H9 (cell line): ENCODE measurements around the gene MRPS18A. TPM values are rescaled to one million over a fixed set of nuclear protein-coding genes. Genes with fewer than 3 reads are reported as not detected.

Source experiments
- DNase-seq: peaks from one replicate; pipeline ENCODE4 v3.0.0-alpha.2; 2017
- H2AFZ ChIP-seq: one replicate; pipeline ENCODE4 v1.6.1; 2013; ENCODE audit warnings: mild to moderate bottlenecking, low read length, control low read depth, moderate library complexity
- H2AK5ac ChIP-seq: 2 replicates; pipeline ENCODE4 v1.6.1; 2013; ENCODE audit warnings: low read length, control low read depth, mixed read lengths; ENCODE audit not compliant: insufficient read length
- H2BK120ac ChIP-seq: one replicate; pipeline ENCODE4 v1.6.1; 2013; ENCODE audit warnings: low read depth, mild to moderate bottlenecking, low read length, control low read depth, inconsistent platforms; ENCODE audit not compliant: poor library complexity, severe bottlenecking
- H2BK12ac ChIP-seq: 2 replicates; pipeline ENCODE4 v1.6.1; 2013; ENCODE audit warnings: low read length, control low read depth, mixed read lengths, low read depth; ENCODE audit not compliant: insufficient read length
- H2BK15ac ChIP-seq: 2 replicates; pipeline ENCODE4 v1.6.1; 2013; ENCODE audit warnings: low read depth, low read length, control low read depth
- H2BK20ac ChIP-seq: one replicate; pipeline ENCODE4 v1.6.1; 2013; ENCODE audit warnings: low read depth, mild to moderate bottlenecking, low read length, control low read depth, inconsistent platforms; ENCODE audit not compliant: poor library complexity, severe bottlenecking
- H2BK5ac ChIP-seq: 2 replicates; pipeline ENCODE4 v1.6.1; 2013; ENCODE audit warnings: low read length, control low read depth, mixed read lengths; ENCODE audit not compliant: insufficient read length
- H3K14ac ChIP-seq: 2 replicates; pipeline ENCODE4 v1.6.1; 2013; ENCODE audit warnings: low read length, control low read depth; ENCODE audit not compliant: insufficient read depth
- H3K18ac ChIP-seq: 2 replicates; pipeline ENCODE4 v1.6.1; 2013; ENCODE audit warnings: low read depth, mild to moderate bottlenecking, mixed read lengths, low read length, control low read depth; ENCODE audit not compliant: insufficient read length
- H3K23ac ChIP-seq: 2 replicates; pipeline ENCODE4 v1.6.1; 2013; ENCODE audit warnings: low read length, control low read depth, mixed read lengths, low read depth; ENCODE audit not compliant: insufficient read length
- H3K23me2 ChIP-seq: 2 replicates; pipeline ENCODE4 v1.6.1; 2013; ENCODE audit warnings: low read depth, mild to moderate bottlenecking, mixed read lengths, low read length, control low read depth; ENCODE audit not compliant: insufficient read length, poor library complexity, severe bottlenecking
- H3K27ac ChIP-seq: 2 replicates; pipeline ENCODE4 v1.5.1; 2013; ENCODE audit warnings: low read length, control low read depth, mixed read lengths, low read depth; ENCODE audit not compliant: insufficient read length
- H3K27me3 ChIP-seq: 2 replicates; pipeline ENCODE4 v1.6.1; 2013; ENCODE audit warnings: low read length, control low read depth, inconsistent platforms; ENCODE audit not compliant: insufficient read depth
- H3K4ac ChIP-seq: 2 replicates; pipeline ENCODE4 v1.6.1; 2013; ENCODE audit warnings: low read depth, mild to moderate bottlenecking, control low read depth, inconsistent platforms, low read length, moderate library complexity
- H3K4me1 ChIP-seq: 2 replicates; pipeline ENCODE4 v1.6.1; 2013; ENCODE audit warnings: low read length, control low read depth, inconsistent platforms; ENCODE audit not compliant: insufficient read depth
- H3K4me2 ChIP-seq: 2 replicates; pipeline ENCODE4 v1.6.1; 2013; ENCODE audit warnings: low read length, control low read depth, mixed read lengths; ENCODE audit not compliant: insufficient read length, insufficient read depth
- H3K56ac ChIP-seq: 2 replicates; pipeline ENCODE4 v1.6.1; 2013; ENCODE audit warnings: low read depth, mild to moderate bottlenecking, mixed read lengths, low read length, control low read depth; ENCODE audit not compliant: insufficient read length
- H3K79me1 ChIP-seq: 2 replicates; pipeline ENCODE4 v1.6.1; 2013; ENCODE audit warnings: low read depth, mild to moderate bottlenecking, moderate library complexity, low read length, control low read depth, inconsistent platforms; ENCODE audit not compliant: insufficient read depth, poor library complexity, severe bottlenecking
- H3K79me2 ChIP-seq: 2 replicates; pipeline ENCODE4 v1.6.1; 2013; ENCODE audit warnings: low read length, control low read depth, inconsistent platforms; ENCODE audit not compliant: insufficient read depth
- H3K9ac ChIP-seq: 2 replicates; pipeline ENCODE4 v1.6.1; 2013; ENCODE audit warnings: low read length, control low read depth, mixed read lengths; ENCODE audit not compliant: insufficient read length; ENCODE audit errors: extremely low read depth
- H3K9me3 ChIP-seq: one replicate; pipeline ENCODE4 v1.6.1; 2013; ENCODE audit warnings: low read depth, low read length, inconsistent platforms; ENCODE audit not compliant: control insufficient read depth
- H3T11ph ChIP-seq: one replicate; pipeline ENCODE4 v1.6.1; 2013; ENCODE audit warnings: mild to moderate bottlenecking, low read length, control low read depth, inconsistent platforms
- H4K20me1 ChIP-seq: one replicate; pipeline ENCODE4 v1.6.1; 2013; ENCODE audit not compliant: control insufficient read depth, insufficient read length, insufficient read depth
- H4K5ac ChIP-seq: 2 replicates; pipeline ENCODE4 v1.6.1; 2013; ENCODE audit warnings: low read depth, mild to moderate bottlenecking, mixed read lengths, low read length, control low read depth; ENCODE audit not compliant: insufficient read length
- H4K8ac ChIP-seq: replicated peaks from 2 replicates; pipeline ENCODE4 v1.6.1; 2013; ENCODE audit warnings: low read length, control low read depth, mixed read lengths, low read depth; ENCODE audit not compliant: insufficient read length
- H4K91ac ChIP-seq: 2 replicates; pipeline ENCODE4 v1.6.1; 2013; ENCODE audit warnings: low read depth, mild to moderate bottlenecking, moderate library complexity, mixed read lengths, low read length, control low read depth; ENCODE audit not compliant: insufficient read length
- H3K27ac Mint-ChIP-seq, 3 experiments: 2 replicates in 2 of 3; 3 replicates in 1 of 3; pipeline ENCODE4 v1.8.0; 2020 to 2021; ENCODE audit warnings: mixed read lengths in 3 of 3, mild to moderate bottlenecking in 1 of 3, moderate library complexity in 1 of 3
- H3K27me3 Mint-ChIP-seq: 2 replicates; pipeline ENCODE4 v1.8.0; 2021; ENCODE audit warnings: low read depth, mild to moderate bottlenecking, moderate library complexity, mixed read lengths
- H3K36me3 Mint-ChIP-seq, 3 experiments: 2 replicates in 2 of 3; 3 replicates in 1 of 3; pipeline ENCODE4 v1.8.0; 2020 to 2021; ENCODE audit warnings: low read depth in 3 of 3, mixed read lengths in 3 of 3; ENCODE audit not compliant: insufficient read depth in 1 of 3
- H3K4me1 Mint-ChIP-seq, 2 experiments: 2 replicates each; pipeline ENCODE4 v1.8.0; 2020; ENCODE audit warnings: mixed read lengths in 2 of 2
- H3K4me3 Mint-ChIP-seq, 2 experiments: 2 replicates in 1 of 2; 3 replicates in 1 of 2; pipeline ENCODE4 v1.8.0; 2020 to 2021; ENCODE audit warnings: mild to moderate bottlenecking in 2 of 2, mixed read lengths in 2 of 2, moderate library complexity in 1 of 2
- H3K9me3 Mint-ChIP-seq, 2 experiments: 2 replicates in 1 of 2; 3 replicates in 1 of 2; pipeline ENCODE4 v1.8.0; 2020; ENCODE audit warnings: mild to moderate bottlenecking in 2 of 2, mixed read lengths in 2 of 2, moderate library complexity in 1 of 2
- CTCF ChIP-seq: fragments of 200-600 bp; sonication (generic); conservative IDR thresholded peaks from 3 replicates; pipeline ENCODE4 v1.8.0; 2021; ENCODE audit warnings: antibody characterized with exemption, mild to moderate bottlenecking
- WGBS: extraction: QIAGEN DNeasy Blood & Tissue Kit; methylation state at CpG from one replicate; pipeline ENCODE4 v1.1.7; 2013; ENCODE audit warnings: missing lambda C conversion rate, low lambda C conversion rate, mixed read lengths; ENCODE audit not compliant: insufficient read length; ENCODE audit errors: extremely low coverage; 5-methylcytosine and 5-hydroxymethylcytosine counted together
- total RNA-seq: library from RNA; stranded (reverse); gene quantifications from 2 replicates; pipeline ENCODE4 v1.2.1, GENCODE V29; 2021

The MRPS18A gene
- total RNA-seq, 1 experiment from 2014 or later: 65.1 TPM

GRCh38 chr6:43728586-43728985 lies 41.0 kb upstream of the MRPS18A start:
- Histone ChIP-seq H3K14ac (no peak overlapping the region), H3K79me1 (no peaks in the 10 kb centered on the region), H2BK5ac (no peak overlapping the region), H3K27me3 (no peaks in the 10 kb centered on the region), H3K4ac (no peak overlapping the region), H3T11ph (no peak overlapping the region), H3K9me3 (no peaks in the 10 kb centered on the region), H3K23me2 (no peaks in the 10 kb centered on the region), H4K20me1 (no peaks in the 10 kb centered on the region), H2BK12ac (no peak overlapping the region), H3K79me2 (no peaks in the 10 kb centered on the region), H2AFZ (no peak overlapping the region), H4K91ac (no peak overlapping the region), H3K27ac (no peak overlapping the region), H3K18ac (no peak overlapping the region), H3K23ac (no peak overlapping the region), H3K4me2 (no peak overlapping the region), H3K9ac (no peak overlapping the region), H3K4me1 (no peaks in the 10 kb centered on the region), H2BK15ac (no peak overlapping the region), H4K5ac (no peak overlapping the region), H3K56ac (no peak overlapping the region), H2BK120ac (no peak overlapping the region), H4K8ac (no peak overlapping the region), H2AK5ac (no peak overlapping the region), H2BK20ac (no peak overlapping the region)
- no peak for DNase-seq
- Mint-ChIP-seq H3K27ac (no peak overlapping the region), H3K27me3 (peaks cover 3% of the 10 kb centered on the region), H3K4me3 (no peak overlapping the region), H3K36me3 (peaks cover 0 to 12% (median 0%) of the 10 kb centered on the region in 3 experiments; a peak in 3 of 7 replicates), H3K9me3 (peaks cover 14 to 15% of the 10 kb centered on the region in 2 experiments), H3K4me1 (peaks cover 9 to 14% of the 10 kb centered on the region in 2 experiments)
- no CpG with 5 or more reads among the region's 2 CpGs for WGBS
- no peak for TF ChIP-seq CTCF
